ENCODE measurements around the gene NBL1.
A peak's percentile ranks its signal among the peaks of the same experiment; 100 is the strongest.

The NBL1 gene

DNA sequence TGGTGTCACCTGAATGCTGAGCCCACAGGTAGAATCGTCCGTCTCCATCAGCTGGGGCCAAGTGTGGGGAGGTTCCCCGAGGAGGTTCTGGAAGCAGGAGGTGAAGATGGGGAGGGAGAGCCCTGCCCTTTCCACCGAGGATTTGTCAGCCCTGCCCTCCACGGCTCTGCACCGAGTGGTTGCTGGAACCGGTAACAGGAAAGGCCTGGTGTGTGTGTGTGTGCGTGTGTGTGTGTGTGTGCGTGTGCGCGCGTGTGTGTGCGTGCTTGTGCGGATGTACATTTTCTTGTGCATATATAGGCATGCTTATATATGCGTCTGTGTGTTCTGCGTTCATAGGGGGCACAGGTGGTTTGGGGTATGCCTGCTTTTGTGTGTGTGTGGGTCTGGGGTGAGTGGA, 3.5 kb downstream of the NBL1 start:
- no peak for DNase-seq

DNA sequence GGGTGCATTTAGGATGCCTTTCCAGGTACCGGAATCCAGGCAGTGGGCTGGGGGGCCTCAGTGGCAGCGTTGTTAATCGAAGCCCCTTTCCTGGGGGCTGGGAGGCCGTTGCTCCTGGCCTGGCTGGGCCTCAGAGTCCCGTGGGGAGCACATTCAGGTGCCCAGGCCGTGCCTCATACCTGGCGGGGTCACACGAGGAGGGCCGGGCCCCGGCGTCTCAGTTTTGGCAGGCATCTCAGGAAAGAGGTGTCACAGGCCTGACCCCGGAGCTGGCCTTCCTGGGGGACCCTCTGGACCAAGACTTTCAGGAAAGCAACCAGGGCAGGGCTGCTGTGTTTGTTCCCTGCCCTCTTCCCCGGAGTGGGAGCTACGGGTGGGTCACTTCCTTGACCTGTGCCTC, 4.1 kb downstream of the NBL1 start:
- DNase-seq, result no peak

DNA sequence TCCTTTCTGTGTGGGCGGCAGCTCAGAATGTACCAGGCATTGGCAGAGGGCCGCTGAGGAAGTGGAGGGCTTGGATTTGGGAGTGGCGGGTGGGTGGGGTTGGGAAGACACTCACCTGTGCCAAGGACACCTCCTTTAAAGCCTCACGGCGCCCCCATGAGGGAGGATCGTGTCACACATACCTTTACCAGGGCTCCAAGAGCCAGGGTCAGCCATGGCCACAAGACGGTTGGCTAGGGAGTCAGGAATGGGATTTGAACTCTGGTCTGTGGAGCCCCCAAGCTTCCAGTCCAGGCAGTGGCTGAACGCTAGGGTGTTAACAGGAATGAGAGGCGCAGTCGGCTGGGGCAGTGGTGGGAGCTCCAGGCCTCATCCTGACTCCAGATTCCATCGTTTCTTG, 4.6 kb downstream of the NBL1 start:
- DNase-seq, result no peak

DNA sequence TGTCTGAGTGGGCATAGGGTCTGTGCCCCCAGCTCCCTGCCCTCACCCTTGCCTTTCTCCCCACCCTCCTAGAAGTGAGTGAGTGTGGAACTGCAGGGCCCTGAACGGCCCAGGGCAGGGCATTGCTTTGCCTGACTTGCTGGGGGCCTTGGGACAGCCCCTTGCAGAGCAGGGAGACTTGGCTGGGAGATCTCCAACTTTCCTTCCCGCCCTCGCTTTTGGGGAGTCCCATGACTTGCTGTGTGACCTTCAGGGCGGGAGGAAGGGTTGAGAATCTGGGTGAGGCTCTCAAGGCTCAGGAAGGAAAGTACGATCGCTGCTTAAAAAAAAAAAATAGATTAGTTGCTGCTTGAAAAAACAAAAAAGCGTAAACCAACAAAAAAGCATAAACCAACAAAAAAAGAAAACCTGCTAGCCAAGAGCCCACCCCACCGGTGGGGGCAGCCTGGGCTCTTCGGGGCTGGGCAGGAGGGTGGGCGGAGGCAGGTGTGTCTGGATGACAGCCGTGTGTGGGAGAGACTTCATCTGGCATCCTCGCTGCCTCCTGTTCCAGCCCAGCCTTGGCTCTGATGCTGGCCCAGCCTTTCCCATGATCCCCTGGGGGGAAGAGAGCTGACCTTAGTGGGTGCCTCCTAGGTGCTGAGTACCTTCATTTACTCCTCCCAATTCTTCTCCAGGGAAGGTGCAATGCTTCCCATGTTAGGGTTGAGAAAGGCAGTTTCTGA, 6.5 kb downstream of the NBL1 start:
- DNase-seq, result no peak

DNA sequence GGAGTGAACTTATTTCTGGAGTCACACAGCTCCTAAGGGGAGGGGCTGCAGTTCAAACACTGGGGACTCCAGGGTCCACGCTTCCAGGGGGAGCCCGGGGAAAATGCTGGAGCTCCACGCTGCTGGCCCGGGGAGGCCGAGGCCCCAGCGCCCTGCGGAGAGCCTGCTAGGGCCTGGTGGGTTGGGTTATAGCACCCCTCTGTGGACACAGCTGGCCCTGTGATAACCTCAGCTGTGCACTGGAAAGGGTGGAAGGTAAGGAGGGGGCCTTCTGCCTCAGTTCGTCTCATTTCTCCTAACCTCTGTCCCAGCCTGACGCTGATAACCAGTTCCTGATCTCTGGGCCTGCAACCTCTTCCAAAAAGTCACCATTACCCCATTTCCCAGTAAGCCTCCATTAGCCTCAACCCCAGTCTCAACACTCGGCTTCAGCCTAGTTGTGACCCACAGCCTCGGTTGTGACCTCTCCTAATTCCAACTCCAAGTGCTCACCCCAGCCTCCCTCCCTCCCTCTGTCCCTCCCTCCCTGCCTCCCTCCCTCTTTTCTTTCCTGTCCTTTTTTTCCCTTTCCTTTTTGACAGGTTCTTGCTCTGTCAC, 7.1 kb downstream of the NBL1 start:
- DNase-seq, result peak; percentile 48 to 55

DNA sequence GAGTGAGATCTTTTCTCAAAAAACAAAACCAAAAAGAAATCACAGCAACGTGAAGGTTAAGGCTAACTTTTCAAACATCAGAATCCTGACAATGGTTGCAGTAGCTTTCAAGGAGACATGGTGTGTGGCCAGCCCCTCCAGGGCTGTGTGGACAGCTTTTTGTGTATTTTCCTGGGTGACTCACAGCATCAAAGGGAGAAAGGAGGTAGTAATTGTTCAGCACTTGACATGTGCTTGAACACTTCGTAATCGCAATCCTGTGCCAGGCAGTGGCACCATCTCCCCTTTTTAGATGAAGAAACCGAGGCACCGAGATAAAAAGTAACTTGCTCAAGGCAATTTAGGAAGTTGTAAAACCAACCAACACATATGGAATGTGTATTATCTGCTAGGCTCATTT, 10.3 kb downstream of the NBL1 start:
- DNase-seq, result no peak

DNA sequence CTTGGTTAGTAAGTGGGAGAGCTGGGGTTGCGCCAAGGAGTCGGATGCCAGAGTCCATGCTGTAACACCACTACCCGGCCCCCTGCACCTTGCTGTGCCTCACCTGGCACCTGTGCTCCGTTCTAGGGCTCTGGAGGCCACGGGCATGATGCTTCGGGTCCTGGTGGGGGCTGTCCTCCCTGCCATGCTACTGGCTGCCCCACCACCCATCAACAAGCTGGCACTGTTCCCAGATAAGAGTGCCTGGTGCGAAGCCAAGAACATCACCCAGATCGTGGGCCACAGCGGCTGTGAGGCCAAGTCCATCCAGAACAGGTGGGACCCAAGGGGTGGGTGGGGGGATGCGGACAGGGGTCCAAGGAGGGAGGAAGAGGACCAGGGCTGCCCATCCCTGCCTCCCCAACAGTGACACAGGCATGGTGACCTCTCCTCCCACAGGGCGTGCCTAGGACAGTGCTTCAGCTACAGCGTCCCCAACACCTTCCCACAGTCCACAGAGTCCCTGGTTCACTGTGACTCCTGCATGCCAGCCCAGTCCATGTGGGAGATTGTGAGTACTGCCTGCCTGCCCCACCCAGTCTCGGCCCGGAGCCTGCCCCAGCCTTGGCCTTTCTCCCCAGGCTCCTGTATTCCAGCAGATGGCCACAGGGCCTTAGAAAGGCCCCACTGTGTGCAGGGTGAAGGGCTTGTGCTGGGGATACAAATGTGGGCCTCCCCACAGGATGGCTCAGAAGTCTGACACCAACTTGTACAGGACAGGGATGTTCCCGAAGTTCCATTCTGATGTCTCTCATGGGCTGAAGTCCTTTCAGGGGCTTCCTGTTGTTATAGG, 11.0 kb downstream of the NBL1 start:
- no peak for DNase-seq

DNA sequence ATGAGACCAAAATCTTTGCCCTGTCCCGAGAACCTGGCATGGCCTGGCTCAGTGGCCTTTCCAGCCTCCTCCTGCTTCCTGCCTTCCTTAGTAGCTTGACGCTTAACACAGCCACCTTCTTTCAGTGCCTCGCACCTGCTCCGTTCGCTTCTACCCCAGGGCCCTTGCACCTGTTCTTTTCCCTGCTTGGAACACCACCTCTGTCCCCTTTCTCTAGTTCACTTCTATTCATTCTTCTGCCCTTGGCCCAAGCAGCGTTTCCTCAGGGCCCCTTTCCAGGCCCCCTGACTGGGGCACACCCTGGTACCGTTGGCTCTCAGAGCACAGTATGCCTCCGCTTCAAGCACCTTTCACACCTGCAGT, 11.6 kb downstream of the NBL1 start:
- no peak for DNase-seq

DNA sequence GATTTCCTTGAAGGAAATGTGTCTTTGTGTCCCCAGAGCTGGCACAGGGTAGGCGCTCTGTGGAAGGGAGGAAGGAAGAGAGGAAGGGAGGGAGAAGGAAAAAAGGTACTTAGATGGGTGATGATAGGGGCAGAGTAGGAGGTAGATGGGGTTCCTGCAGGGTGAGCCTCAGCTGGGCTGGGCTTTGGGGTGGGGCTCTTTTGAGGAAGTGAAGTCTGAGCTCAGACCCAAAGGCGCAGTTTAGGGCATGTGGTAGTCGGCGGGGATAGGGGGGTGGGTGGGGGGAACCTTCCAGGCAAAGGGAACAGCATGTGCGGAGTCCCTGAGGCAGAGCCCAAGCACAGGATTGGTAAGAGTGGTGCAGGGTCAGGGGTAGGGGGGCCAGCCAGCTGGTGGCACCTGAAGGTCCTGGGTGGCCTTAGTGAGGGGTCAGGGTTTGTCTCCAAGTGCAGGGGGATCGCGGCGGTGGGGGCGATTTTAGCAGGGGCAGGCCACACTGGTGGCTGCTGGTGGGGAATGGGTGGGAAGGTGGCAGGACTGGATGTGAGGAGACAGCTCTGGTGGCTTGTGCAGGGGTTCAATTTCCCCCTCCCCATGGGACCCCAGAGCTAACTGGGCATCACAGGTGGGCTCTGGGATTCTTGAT, 12.1 kb downstream of the NBL1 start:
- DNase-seq, result no peak

DNA sequence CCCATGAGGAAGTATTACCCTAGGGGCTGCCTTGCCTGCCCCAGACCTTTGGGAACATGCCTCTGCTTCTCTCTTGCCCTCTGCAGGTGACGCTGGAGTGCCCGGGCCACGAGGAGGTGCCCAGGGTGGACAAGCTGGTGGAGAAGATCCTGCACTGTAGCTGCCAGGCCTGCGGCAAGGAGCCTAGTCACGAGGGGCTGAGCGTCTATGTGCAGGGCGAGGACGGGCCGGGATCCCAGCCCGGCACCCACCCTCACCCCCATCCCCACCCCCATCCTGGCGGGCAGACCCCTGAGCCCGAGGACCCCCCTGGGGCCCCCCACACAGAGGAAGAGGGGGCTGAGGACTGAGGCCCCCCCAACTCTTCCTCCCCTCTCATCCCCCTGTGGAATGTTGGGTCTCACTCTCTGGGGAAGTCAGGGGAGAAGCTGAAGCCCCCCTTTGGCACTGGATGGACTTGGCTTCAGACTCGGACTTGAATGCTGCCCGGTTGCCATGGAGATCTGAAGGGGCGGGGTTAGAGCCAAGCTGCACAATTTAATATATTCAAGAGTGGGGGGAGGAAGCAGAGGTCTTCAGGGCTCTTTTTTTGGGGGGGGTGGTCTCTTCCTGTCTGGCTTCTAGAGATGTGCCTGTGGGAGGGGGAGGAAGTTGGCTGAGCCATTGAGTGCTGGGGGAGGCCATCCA, 12.8 kb downstream of the NBL1 start:
- DNase-seq, result no peak

DNA sequence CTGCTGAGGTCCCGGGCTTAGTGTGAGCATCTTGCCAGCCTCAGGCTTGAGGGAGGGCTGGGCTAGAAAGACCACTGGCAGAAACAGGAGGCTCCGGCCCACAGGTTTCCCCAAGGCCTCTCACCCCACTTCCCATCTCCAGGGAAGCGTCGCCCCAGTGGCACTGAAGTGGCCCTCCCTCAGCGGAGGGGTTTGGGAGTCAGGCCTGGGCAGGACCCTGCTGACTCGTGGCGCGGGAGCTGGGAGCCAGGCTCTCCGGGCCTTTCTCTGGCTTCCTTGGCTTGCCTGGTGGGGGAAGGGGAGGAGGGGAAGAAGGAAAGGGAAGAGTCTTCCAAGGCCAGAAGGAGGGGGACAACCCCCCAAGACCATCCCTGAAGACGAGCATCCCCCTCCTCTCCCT, 13.4 kb downstream of the NBL1 start:
- DNase-seq, result no peak

DNA sequence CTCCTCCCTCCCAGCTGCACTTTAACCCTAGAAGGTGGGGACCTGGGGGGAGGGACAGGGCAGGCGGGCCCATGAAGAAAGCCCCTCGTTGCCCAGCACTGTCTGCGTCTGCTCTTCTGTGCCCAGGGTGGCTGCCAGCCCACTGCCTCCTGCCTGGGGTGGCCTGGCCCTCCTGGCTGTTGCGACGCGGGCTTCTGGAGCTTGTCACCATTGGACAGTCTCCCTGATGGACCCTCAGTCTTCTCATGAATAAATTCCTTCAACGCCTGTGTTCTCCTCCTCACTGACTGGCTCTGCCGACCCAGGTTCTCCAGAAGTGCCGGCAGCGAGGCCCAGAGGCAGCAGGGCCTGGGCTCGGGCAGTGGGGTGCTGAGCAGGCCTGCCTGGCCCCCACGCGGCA, 14.1 kb downstream of the NBL1 start:
- DNase-seq, result no peak

DNA sequence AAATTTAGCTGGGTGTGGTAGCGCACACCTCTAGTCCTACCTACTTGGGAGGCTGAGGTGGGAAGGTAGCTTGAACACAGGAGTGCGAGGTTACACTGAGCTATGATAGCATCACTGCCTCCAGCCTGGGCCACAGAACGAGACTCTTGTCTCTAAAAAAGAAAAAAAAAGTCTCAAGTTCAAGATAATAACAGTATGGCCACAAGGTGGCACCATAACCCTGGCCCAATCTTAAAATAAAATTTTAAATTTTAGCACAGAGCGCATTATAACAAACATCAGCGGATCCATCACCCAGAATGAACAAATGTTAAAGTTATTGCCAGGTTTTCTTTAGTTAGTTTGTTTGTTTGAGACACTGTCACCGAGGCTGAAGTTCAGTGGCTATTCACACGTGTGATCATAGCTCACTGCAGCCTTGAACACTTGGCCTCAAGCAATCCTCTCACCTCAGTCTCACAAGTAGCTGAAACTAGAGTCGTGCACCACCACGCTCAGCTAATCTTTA, 17.7 kb downstream of the NBL1 start:
- DNase-seq, result peak; percentile 56 to 58

DNA sequence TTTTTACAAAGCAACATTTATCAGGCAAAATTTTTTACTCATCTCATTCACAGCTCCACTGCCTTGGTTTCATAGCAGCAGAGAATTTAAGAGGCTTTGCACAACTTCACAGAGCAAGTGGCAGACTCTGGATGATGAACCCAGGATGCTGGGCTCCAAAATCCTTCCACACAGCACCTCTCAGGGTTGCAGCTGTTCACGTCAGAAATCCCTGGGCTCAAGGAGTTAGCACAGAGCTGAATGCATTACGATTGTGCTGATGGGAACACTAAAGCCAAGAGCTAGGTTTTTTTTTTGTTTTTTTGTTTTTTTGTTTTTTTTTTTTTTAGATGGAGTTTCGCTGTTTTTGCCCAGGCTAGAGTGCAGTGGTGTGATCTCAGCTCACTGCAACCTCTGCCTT, 18.2 kb downstream of the NBL1 start:
- DNase-seq, result no peak

DNA sequence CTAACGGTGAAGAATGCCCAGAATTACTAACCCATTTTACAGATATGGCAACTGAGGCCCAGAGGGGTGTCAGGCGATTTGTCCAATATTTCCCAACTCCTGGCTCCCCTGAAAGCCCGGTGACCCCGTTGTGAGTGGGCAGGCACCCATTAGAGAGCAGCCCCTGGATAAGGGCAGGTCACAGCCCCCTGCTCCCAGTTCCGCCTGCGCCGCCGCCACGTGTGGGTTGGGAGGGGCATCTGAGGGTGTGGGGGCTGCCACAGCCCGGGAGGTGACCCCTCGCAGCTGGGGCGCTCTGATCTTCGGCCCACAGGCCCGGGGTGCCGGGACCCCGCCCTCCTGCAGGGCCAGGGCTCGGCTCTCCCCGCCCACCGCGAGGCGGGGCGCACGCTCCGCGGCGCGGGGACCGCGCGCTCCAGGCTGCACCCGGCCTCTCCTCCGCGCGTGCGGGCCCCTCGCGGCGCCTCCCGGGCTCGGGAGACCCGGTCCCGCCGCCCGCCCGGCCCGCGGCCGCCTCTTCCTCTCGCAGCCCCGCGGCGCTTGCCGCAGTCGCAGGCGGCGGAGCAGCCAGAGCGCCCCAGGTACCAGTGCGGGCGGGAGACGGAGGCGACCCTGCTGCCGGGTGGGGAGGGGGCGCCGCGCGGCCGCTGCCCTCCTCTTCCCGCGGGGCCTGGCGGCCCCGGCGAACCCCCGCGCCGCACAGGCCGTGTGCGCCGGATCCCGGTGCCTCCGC, 20.5 kb downstream of the NBL1 start, which contains the start of gene HTR6:
Gene HTR6, plus strand, starts transcription at position 423 of the 733 bp plus-strand sequence. CDS start 879 bp downstream, outside the sequence.
- peak; percentile 53 to 67 for DNase-seq

DNA sequence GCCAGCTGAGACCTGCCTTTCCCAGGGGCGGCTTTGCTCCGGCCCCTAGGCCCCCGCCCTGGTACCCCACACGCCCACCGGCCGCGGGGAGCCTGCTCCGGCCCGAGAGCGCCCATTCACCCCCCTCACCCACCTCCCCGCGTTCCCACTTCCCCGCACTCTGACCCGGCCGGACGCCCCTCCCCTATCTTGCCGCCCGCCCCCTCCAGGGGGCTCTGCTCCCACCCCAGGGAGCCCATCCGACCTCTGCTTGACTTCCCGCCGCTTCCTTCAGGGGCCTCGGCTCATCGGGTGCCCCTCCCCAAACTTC, 21.0 kb downstream of the NBL1 start:
- no peak for DNase-seq

DNA sequence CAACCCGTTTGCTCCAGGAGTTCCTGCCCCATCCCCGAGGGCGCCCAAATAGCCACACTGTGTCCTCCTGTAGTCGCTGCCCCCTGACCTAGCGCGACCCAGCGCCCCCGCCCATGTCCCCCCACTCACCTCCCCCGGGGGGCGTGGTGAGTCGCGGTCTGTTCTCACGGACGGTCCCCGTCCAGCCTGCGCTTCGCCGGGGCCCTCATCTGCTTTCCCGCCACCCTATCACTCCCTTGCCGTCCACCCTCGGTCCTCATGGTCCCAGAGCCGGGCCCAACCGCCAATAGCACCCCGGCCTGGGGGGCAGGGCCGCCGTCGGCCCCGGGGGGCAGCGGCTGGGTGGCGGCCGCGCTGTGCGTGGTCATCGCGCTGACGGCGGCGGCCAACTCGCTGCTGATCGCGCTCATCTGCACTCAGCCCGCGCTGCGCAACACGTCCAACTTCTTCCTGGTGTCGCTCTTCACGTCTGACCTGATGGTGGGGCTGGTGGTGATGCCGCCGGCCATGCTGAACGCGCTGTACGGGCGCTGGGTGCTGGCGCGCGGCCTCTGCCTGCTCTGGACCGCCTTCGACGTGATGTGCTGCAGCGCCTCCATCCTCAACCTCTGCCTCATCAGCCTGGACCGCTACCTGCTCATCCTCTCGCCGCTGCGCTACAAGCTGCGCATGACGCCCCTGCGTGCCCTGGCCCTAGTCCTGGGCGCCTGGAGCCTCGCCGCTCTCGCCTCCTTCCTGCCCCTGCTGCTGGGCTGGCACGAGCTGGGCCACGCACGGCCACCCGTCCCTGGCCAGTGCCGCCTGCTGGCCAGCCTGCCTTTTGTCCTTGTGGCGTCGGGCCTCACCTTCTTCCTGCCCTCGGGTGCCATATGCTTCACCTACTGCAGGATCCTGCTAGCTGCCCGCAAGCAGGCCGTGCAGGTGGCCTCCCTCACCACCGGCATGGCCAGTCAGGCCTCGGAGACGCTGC, 21.7 kb downstream of the NBL1 start:
- no peak for DNase-seq

DNA sequence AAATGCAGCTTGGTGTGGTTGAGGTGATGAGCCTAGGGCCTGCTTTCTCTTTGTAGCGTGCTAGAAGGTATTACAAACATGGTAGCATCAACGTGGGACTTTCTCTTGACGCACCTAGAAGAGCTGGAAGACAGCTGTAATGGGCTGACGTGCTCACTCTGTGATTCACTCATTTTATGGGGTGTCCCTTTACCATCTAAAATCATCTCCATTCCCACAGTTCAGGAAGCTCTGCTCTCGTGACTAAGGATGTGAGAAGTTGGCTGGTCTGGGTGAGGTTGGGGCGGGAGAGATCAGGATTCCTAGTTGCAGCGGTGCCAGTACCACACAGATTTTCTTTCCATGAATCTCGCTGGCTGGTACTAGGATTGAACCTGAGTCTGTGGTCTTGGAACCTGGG, 24.8 kb downstream of the NBL1 start:
- no peak for DNase-seq

DNA sequence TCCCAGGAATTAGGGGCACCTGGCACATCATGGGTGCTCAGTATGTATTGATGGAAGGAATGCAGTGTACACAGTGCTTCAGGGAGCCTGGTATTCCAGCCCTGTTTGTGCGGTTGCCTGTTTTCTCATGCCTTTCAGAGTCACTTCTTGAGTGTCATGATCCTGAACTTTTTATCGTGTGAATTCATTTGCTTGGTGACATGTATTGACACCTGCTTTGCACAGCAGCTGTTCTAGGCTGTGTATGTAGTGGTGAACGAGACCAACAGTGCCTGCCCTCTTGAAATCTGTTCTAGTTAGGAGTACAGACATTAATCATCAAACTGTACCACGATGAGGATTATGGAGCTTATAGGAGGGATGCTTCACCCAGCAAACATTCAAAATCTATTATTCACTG, 26.7 kb downstream of the NBL1 start:
- DNase-seq, result no peak

DNA sequence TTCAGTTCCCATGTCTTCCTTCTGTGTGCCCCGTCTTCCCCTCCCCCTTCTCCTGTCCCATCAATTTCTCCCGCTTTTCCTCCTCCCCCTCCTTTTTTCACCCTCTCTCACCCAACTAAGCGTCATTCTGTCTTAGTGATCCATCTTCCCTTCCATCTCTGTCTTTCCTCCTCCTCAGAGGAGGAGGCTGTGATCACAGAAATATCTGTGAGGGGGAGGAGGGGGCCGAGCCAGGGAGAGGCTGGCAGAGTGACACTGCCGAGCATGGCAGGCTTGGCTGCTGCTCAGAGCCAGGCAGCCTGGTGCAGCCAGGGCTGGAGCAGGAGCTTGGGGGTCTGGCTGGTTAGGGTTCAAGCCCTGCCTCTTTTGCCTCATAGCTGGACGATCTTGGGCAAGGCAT, 28.1 kb downstream of the NBL1 start:
- DNase-seq, result no peak

DNA sequence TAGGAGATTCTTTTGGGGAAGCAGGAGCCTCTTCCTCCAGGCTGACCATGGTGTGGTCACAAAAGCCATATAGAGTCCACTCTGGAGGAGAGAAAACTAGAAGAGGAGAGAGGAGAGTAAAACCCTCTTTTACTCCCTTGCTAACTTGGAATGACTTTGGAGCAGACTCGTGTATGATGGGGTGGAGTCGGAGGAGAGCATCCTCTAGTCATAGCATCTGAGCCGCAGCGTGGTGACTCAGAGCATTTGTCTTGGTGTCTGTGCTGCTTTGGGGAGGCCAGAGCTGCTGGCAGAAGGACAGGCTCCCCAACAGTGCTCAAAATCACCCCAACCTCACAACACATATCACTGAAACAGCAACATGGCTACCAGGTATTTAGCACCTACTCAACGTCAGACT, 31.7 kb downstream of the NBL1 start:
- no peak for DNase-seq
